GM12878 (cell line): ENCODE results near the gene RARB.

ENCODE experiments used
- CBFB ChIP-seq: IDR thresholded peaks from 2 replicates; pipeline ENCODE4 v1.6.1; 2016; ENCODE audit warnings: antibody characterized with exemption, low read depth
- CTCF ChIP-seq, 3 experiments: IDR thresholded peaks in 2 of 3; conservative IDR thresholded peaks in 1 of 3; 2 replicates each; pipeline ENCODE4 v1.5.1; 2011; ENCODE audit warnings: low read depth in 3 of 3, low read length in 3 of 3, mild to moderate bottlenecking in 3 of 3, control low read depth in 2 of 3, moderate library complexity in 2 of 3, inconsistent platforms in 1 of 3, mixed read lengths in 1 of 3; ENCODE audit not compliant: control insufficient read depth in 2 of 3, insufficient read depth in 1 of 3; ENCODE audit errors: extremely low read depth in 1 of 3
- SMC3 ChIP-seq: IDR thresholded peaks from 2 replicates; pipeline ENCODE4 v1.6.1; 2011; ENCODE audit warnings: low read length, improper control_type of control experiment, borderline replicate concordance
- SP1 ChIP-seq: IDR thresholded peaks from one replicate; pipeline ENCODE4 v1.6.1; 2011; ENCODE audit warnings: low read depth, low read length

- TF ChIP-seq CBFB (no peak), SP1 (no peak), CTCF (IDR thresholded peaks at IDR 0.05 in 2 of 3, conservative IDR thresholded peaks at IDR 0.05 in 1 of 3; ENCODE audit: control insufficient read depth in 2 of 3, extremely low read depth in 1 of 3, insufficient read depth in 1 of 3, low read depth in 3 of 3, low read length in 3 of 3) (no peak), SMC3 (no peak)
Measured at GRCh38 chr3:25479727-25480010, 51.6 kb downstream of the RARB start.
